GM11168 (cell line): ENCODE measurements around the gene IRX4.

Experiments used
- in situ Hi-C: fragments of 300-500 bp; cut with MboI; formaldehyde crosslinking; loops from one replicate; pipeline ENCODE4 v1.12.0; 2022; ENCODE audit warnings: low sequenced_read_pairs; ENCODE audit not compliant: unreplicated experiment

IRX4 gene

GRCh38 chr5:1915316-1915715 is 32.6 kb upstream of the IRX4 start:
- in situ Hi-C loops = no loop called here

- in situ Hi-C loops = no loop called here
Measured at GRCh38 chr5:1914471-1914870, 31.7 kb upstream of the IRX4 start.

GRCh38 chr5:1913578-1913977 is 30.9 kb upstream of the IRX4 start:
- in situ Hi-C loops = no loop called here

DNA sequence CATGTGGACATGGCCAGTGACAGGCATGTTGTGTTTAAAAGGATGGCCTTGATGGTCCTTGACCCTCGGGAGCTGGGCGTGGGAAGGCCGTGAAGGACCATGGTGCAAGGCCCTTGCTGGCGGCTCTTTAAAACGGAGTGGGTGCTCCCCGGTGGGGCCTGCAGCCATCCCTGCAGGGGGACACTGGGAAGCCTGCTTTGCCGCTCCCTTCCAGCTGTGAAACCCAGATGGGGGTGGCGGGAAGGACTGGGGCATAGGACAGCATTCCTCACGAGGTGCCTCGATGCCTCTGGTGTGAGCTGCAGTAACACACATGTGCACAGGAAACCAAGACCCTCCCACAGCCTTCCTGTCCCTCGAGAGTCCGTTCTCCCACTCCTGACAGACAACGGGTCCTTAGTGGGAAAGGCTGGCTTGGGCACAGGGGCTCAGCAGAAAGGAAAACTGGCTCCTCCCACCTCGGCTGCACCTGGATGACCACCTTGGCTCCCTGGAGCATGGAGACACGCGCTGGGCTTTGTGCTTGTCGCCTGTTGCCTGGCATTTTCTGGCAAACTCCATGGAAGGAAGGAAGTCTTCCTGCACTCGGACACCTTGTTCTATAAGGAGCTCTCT is 30.3 kb upstream of the IRX4 start:
- in situ Hi-C loops = no loop called here

DNA sequence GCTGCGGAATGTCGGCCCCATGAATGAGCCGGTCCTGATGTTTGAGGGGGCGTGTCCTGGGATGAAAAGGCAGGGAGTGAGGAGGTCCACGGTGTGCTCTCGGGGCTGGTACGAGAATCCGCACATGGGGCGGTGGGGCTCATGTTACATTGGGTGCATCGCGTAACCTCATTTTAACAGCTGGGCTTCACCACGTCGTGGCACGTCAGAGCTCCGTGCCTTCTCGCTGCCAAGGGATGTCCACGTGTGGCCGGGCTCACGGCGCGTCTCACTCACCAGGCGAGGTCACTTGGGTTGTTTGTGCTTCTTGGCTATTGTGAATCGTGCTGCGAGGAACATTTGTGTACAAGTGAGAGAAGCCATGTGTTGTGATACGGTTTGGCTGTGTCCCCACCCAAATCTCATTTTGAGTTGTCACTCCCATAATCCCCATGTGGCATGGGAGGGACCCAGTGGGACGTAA is 29.1 kb upstream of the IRX4 start:
- in situ Hi-C loops = no loop called here

- in situ Hi-C loops = no loop called here
Measured at GRCh38 chr5:1910861-1911772, 28.4 kb upstream of the IRX4 start.

DNA sequence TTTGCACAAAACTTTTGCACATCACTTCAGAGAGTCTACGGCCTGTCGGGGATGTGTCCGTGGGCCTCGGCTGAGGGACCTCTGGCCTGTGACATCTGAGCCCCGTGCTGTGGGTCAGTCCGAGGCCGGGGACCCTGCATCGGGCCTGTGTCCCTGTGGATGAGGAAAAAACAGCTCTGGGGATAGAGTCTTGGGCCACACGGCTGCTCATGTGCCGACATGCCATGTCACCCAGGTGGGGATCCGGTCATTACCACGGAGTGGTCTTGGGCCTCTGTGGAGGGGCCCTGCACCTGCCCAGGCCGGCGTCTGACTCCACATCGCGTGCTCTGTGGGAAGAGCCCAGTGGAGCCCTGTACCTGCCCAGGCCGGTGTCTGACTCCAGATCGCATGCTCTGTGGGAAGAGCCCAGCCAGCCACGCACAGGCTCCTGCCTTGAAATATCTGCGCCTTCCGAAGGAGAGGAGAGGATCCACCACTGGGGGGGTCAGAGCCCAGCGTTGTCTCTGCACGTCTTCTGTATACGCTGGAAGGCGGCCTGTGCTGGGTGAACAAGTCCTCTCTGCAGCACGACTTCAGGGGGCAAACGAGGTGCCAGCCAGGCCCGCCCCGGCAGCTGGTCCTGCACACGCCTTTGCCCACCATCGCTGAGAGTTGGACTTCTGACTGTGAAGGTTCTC is 27.5 kb upstream of the IRX4 start:
- in situ Hi-C loops = no loop called here

DNA sequence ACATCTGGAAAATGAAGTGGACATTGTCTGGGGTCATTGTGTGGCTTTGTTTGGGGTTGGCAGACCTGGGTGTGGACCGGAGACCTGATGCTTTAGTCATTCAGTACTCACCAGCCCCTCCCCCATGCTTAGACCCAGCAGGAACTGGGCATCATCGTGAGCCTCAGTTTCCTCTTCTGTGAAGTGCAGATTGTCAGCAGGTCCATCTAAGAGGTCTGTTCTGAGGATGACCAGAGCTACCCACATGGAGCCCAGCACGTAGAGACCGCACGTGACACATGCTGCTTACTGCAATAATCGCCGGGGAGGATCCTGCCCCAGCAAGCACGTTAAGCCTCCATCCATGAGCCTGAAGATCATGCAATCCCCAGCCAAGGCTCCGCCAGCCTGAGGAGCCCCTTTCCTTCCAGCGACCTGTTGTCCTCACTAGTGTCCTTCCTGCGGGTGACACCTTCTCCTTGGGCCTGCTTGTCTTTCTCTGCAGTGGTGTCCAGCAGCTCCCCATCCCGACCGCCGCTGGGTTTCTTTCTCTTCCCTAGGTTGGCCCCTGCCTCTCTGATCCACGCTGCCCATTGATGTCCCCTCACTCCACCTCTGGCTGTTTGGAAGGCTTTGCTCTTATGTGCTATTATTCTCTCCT is 26.7 kb upstream of the IRX4 start:
- in situ Hi-C loops = no loop called here

DNA sequence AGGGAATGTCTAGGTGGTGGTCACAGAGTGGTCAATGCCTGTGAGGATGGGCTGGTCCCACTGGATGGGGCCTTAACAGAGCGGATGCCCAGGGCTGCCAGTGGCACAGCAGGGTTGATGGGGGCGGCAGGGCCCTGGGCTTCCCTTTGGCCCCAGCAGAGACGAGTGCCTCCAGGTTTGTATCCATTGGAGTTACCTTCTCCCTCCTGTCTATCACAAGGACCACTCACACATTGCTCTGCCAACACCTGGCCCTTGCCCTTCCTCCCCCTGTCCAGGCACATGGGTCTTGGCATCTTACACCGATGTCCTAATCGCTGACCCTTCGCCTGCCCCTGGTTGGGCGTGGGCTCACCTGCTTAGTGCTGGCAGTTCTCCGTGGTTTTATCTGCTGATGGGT is 26.2 kb upstream of the IRX4 start:
- in situ Hi-C loops = no loop called here

DNA sequence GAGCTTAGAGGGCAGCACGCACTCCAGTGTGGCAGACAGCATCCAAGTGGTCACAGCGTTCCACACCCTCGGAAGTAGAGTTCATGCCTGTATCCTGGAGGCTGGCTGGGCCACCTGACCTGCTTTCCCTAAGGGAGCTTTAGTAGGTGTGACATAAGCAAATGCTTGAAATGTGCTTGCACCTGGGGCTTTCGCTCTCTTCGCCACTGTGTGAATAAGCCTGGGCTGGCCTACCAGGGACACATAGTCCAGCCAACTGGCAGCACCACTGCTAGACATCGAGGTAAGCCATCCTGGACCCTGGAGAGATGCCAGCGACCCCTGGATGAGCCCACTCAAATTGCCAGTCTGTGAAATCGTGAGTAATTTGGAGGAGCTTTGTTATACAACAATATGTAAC is 24.9 kb upstream of the IRX4 start:
- in situ Hi-C loops = no loop called here

DNA sequence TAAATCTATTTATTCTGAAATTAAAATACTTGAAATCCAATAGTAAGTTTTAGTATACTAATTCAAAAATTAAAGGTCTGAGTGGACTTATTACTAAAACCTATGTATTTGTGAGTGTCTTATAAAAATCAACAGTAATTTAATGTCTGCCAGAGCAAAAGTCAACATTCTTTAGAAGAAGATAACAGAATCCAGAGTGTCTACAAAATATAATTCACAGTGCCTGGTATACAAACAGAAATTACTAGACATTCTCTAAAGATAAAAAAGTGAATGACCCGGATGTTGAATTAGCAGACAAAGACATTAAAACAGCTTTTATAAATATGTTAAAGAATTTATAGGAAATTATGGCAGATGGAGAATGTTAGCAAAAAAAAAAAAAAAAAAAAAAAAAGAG is 22.4 kb upstream of the IRX4 start:
- in situ Hi-C loops = no loop called here

GRCh38 chr5:1901983-1902382 is 19.3 kb upstream of the IRX4 start:
- in situ Hi-C loops = no loop called here

- in situ Hi-C loops = no loop called here
Measured at GRCh38 chr5:1901061-1901460, 18.3 kb upstream of the IRX4 start.

DNA sequence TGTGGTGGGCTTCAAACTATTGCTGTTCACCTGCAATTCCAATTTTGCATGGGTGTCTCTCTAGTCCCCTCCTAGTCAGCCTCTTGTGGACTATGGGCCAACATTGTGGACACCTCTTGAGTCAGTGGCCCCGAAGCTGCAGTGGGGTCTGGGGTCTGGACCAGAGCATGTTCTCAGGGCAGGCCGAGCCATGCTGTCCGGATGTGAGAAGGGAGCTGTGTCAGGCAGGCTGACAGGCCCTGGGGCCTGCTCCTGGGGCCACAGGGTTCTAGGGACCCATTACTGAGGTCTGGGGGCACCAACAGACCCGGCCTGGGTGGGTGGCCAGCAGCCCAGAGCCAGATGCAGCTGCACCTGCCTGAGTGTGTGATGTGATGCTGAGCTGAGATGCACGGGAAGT is 16.5 kb upstream of the IRX4 start:
- in situ Hi-C loops = no loop called here

GRCh38 chr5:1897816-1898450 is 15.2 kb upstream of the IRX4 start:
- in situ Hi-C loops = no loop called here

DNA sequence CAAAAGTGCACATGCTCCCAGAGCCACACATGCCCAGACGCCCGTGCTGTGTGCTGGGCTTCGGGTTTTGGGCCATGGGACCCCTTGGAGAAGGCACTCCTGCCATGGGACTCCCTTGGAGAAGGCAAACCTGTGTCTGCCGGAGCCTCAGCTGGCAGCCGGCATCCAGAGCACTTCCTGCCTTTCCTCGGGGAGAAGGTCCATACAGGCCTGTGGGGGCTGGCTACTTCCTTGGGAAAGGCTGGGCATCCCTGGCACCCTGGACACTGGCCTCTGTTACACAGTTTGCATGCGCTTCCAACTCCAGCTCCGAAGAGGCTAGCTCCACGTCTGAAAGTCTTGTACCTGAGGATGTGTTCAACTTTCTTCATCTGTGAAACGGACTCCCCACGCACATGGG is 14.7 kb upstream of the IRX4 start:
- in situ Hi-C loops = no loop called here

- in situ Hi-C loops = no loop called here
Measured at GRCh38 chr5:1896602-1897376, 14.1 kb upstream of the IRX4 start.

DNA sequence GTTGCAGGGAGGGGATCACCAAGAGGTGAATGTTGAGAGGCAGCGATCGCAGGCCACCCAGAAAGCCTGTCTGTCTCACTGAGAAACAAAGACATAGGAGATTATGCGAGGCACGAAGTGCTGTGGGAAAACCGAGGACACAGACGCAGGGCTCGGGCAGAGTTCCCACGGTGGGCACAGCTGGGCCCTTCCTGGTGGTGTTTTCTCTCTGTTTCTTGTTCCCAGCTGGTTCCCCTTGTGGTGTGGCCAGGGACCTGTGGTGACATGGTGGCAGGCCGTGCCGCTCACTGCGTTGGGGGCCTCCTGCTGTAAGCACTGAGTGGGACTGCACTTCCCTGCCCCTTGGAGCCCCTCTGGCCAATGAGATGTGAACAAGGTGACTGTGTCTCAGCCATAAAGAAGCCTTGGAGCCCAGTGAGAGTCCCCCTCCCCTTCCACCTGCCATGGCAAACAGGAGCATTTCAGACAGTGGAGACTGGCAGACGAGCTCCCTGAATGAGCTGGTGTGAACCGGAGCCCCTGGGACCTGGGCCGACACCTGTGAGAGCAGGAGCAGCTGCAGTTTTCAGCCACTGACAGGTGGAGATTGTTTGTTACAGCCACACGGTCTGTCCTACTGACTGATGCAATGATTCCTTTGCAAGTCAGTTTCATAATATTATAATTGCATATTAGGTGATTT is 13.2 kb upstream of the IRX4 start:
- in situ Hi-C loops = no loop called here

GRCh38 chr5:1894243-1894642 is 11.5 kb upstream of the IRX4 start:
- in situ Hi-C loops = no loop called here
